Central memory CD8-positive, alpha-beta T cell (primary cell): Measurements from ENCODE around the gene STX16.
"Not testable (repeated sequence)": the region's sequence is repeated elsewhere in the genome, so short reads cannot be mapped to it uniquely, and the experiment has no call there.

ENCODE experiments used
- ATAC-seq: fragments of 150-1000 bp; cut with Tn5 transposase; replicated peaks from 2 replicates; pipeline ENCODE4 v1.10.0; 2022; ENCODE audit warnings: mild to moderate bottlenecking, moderate FRiP score, moderate number of reproducible peaks; ENCODE audit not compliant: poor library complexity, severe bottlenecking; ENCODE audit errors: extremely low read depth
- DNase-seq, 2 donors: peaks; one replicate each; pipeline ENCODE4 v3.0.0; 2021; ENCODE audit warnings: low spot score in 2 of 2
- H3K27ac Mint-ChIP-seq: one replicate; pipeline ENCODE4 v1.8.0; 2022; ENCODE audit warnings: low read depth, mild to moderate bottlenecking, moderate library complexity, mixed read lengths
- H3K27me3 Mint-ChIP-seq: one replicate; pipeline ENCODE4 v1.8.0; 2022; ENCODE audit warnings: mixed read lengths
- H3K36me3 Mint-ChIP-seq: one replicate; pipeline ENCODE4 v1.8.0; 2022; ENCODE audit warnings: mild to moderate bottlenecking, moderate library complexity, mixed read lengths; ENCODE audit not compliant: insufficient read depth
- H3K4me1 Mint-ChIP-seq: one replicate; pipeline ENCODE4 v1.8.0; 2022; ENCODE audit warnings: mixed read lengths
- H3K4me3 Mint-ChIP-seq: one replicate; pipeline ENCODE4 v1.8.0; 2022; ENCODE audit warnings: mild to moderate bottlenecking, moderate library complexity, mixed read lengths
- H3K9me3 Mint-ChIP-seq: one replicate; pipeline ENCODE4 v1.8.0; 2022; ENCODE audit warnings: mixed read lengths

Gene STX16

DNA sequence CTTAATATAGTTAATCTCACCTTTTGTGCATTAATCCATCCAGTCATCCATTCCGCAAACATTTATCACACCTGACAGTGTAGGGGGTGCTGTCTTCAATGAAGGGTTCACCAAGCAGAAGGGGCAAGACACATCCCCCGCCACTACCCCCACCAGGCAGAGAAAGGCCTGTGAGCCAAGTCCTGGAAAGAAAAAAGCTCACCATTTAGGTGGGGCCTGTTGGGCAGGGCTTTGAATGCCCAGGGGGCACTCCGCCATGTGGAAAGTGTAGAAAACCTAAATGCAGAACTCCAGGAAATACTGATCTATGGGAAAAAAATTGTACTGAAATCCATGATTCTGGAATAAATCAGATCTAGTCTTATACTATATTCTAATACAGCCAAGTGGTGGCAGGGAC lies 4.8 kb upstream of the STX16 start:
- Mint-ChIP-seq H3K27ac (no peak overlapping the region), H3K9me3 (no peaks in the 10 kb centered on the region), H3K36me3 (peaks cover 6% of the 10 kb centered on the region), H3K4me3 (no peak overlapping the region), H3K27me3 (peaks cover 15% of the 10 kb centered on the region), H3K4me1 (peaks cover 11% of the 10 kb centered on the region)
- no peak for ATAC-seq
- no peak for DNase-seq

DNA sequence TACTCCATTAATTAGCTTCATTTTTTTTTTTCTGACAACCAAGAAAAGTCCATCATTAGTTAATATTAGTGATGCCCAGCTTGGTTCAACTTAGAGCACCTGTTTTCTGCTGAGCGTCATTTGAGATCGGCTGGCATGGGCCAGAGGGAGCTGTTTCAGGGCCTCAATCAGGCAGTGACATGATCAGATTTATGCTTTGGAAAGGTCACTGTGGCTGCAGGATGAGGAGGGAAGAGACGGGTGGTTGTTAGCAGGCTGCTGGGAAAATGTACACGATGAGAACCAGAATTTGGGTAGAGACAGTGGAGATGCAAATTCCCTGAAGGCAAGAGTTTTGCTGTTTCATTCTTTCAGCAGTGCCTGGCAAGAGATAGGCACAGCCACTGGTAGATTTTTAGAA lies 4.4 kb upstream of the STX16 start:
- no peak overlapping the region for H3K4me3 Mint-ChIP-seq
- H3K9me3 Mint-ChIP-seq, result no peaks in the 10 kb centered on the region
- H3K27me3 Mint-ChIP-seq, result peaks cover 11% of the 10 kb centered on the region
- peaks cover 16% of the 10 kb centered on the region for H3K4me1 Mint-ChIP-seq
- H3K36me3 Mint-ChIP-seq, result peaks cover 10% of the 10 kb centered on the region
- H3K27ac Mint-ChIP-seq, result no peak overlapping the region
- no peak for ATAC-seq
- DNase-seq, result no peak

DNA sequence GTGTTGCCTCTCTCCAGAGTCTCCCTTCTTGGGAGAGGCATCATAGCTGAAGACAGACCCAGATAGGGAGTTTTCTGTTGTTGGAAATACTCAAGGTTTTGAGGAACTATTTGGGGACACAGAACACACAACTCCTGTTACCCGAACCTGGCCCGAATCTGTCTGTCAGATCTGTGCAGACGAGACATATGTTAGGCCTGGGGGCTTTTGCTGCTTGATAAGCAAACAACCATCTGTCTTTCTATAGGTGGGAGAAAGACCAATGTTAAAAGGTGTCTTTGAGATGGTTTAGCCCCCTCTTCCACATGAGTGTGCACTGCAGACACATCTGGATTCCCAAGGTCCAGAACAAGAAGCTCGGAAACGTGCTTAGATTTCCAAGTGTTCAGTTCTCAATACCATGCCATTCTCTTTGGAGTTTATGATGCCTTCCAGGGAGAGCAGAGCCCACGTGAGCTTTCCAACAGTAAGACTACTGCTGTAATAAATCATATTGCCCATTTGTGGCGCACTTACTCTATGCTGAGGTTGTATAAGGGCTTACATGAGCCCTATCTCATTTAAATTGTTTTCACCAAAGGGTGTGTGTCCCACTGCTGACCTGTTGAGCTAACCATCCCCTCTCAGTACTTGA lies 3.8 kb upstream of the STX16 start:
- DNase-seq (no peak), ATAC-seq (no peak)
- H3K27ac Mint-ChIP-seq, result no peak overlapping the region
- H3K4me1 Mint-ChIP-seq, result peaks cover 18% of the 10 kb centered on the region
- H3K27me3 Mint-ChIP-seq, result peaks cover 5% of the 10 kb centered on the region
- peaks cover 13% of the 10 kb centered on the region for H3K36me3 Mint-ChIP-seq
- no peak overlapping the region for H3K4me3 Mint-ChIP-seq
- H3K9me3 Mint-ChIP-seq, result no peaks in the 10 kb centered on the region

DNA sequence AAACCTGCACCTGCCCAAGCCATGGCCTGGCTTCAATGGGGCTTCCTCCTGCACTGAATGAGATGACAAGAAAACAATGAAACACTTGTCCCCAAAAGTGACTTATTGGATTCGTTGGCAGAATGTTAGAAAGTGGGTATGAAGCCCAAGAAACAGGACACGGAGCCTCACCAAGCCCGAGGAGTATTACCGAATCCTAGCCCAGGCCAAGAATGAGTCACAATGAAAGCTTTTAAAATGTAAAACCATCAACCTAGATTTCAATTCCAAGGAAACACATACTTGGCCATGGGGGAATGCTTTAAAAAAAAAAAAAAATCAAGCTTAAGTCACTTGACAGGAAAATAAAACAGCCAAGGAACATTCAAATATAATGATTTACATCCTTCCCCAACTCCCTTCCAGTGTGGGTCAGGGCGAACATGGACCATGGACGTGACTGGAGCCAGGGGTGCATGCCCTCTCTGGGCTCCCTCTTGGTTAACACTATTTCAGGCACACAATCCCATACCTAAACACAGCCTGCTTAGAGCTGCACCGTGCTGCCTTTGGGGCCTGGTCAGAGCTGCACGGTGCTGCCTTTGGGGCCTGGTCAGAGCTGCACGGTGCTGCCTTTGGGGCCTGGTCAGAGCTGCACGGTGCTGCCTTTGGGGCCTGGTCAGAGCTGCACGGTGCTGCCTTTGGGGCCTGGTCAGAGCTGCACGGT lies 3.1 kb upstream of the STX16 start:
- H3K27ac Mint-ChIP-seq, result no peak overlapping the region
- peaks cover 18% of the 10 kb centered on the region for H3K36me3 Mint-ChIP-seq
- H3K4me1 Mint-ChIP-seq, result peaks cover 24% of the 10 kb centered on the region
- ATAC-seq, result no peak
- no peaks in the 10 kb centered on the region for H3K27me3 Mint-ChIP-seq
- DNase-seq, result no peak
- no peaks in the 10 kb centered on the region for H3K9me3 Mint-ChIP-seq
- no peak overlapping the region for H3K4me3 Mint-ChIP-seq

DNA sequence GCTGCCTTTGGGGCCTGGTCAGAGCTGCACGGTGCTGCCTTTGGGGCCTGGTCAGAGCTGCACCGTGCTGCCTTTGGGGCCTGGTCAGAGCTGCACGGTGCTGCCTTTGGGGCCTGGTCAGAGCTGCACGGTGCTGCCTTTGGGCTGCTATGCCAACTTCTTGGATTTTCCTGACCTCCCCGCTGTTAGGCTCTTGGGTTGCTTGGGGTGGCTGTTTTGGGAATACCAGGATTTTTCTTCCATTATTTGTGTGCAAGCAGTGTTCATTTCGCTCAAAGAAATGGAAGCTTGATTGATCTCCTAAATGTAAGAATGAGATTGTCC lies 2.6 kb upstream of the STX16 start:
- peaks cover 20% of the 10 kb centered on the region for H3K36me3 Mint-ChIP-seq

DNA sequence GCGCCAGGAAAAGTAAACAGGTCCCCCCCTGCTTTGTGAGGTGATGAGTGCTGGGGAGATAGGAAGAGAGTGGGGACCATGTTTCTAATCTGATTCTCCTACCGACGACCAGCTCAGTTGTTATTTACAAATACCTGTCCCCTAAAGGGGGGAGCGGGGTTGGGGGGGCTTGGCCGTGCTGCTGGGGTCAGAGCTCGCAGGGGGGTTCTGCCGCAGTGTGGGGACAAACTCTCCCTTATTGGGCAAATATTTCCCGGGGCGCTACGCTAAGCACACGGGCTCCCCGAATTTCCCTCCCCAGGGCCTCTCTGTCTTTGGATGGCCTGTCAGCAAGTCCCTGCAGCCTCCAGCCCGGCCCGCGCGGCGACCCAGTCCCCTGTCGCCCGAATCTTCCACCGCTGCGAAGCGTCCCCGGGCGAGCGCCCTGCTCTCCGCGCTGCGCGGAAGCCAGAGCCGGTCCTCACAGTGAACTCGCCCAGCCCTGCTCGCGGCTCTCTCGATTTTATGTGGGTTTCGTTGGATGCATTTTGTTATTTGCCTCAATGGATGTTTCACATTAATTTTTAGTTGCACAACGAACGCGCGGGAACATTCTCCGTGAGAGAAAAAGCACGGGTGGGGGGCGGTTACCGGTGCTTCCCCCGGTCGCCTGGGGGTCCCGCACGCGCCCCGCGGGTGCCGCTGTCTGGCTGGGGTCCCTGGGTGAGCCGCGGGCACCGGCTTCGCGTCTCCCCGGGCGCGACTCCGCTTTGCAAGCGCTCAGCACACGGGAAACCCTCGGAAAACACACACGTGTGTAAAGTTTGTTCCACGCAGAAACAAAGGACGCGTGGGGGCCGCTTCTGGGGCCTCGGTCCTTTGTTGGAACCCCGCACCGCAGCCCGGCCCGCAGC lies 1.5 kb upstream of the STX16 start:
- Mint-ChIP-seq H3K9me3 (no peaks in the 10 kb centered on the region), H3K4me3 (peak overlapping the region; percentile 72), H3K4me1 (peaks cover 29% of the 10 kb centered on the region), H3K27me3 (no peaks in the 10 kb centered on the region), H3K27ac (peak overlapping the region; percentile 78), H3K36me3 (peaks cover 20% of the 10 kb centered on the region)
- no peak for ATAC-seq
- peak in 1 of 2 donors; percentile 18 for DNase-seq

More for the DNA sequence above, 2.6 kb upstream of the STX16 start:
- H3K27me3 Mint-ChIP-seq, ATAC-seq, H3K9me3 Mint-ChIP-seq, DNase-seq: not testable (repeated sequence)
- Mint-ChIP-seq H3K4me1 (peaks cover 29% of the 10 kb centered on the region), H3K27ac (peak overlapping the region; percentile 78), H3K4me3 (peak overlapping the region; percentile 72)

DNA sequence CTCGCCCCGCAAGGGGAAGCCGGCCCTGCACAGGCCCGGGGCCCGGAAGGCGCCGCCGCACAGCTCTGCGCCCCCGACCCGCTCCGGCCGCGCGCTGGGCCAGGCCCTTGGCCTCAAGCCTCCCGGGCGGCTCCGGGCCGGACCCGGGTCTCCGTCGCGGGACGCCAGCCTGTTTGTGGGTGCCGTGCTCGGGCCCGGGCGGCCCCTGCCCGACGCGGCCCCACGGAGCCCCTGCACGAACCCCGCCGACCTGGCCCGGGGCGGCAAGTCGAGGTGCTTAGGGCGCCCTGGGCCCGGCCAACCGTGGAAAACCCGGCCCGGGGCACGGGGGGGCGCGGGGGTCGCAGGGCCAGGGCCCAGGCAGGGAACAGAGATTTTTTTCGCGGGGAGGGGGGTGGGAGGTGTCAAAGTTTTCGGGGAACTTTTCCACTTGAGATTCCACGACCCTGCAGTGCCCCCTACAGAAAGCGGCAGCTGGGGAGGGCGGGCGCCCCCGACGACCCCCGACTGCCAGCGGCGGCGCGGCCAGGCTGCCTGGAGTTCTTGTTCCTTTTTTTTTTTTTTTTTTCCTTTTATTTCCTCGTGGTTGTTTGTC lies 805 bp upstream of the STX16 start:
- no peaks in the 10 kb centered on the region for H3K9me3 Mint-ChIP-seq
- no peaks in the 10 kb centered on the region for H3K27me3 Mint-ChIP-seq
- H3K4me3 Mint-ChIP-seq, result peak overlapping the region; percentile 97
- peak in 1 of 2 donors; percentile 15 for DNase-seq
- ATAC-seq, result peak; percentile 8
- peaks cover 29% of the 10 kb centered on the region for H3K4me1 Mint-ChIP-seq
- peak overlapping the region; percentile 99 for H3K27ac Mint-ChIP-seq
- peaks cover 21% of the 10 kb centered on the region for H3K36me3 Mint-ChIP-seq

DNA sequence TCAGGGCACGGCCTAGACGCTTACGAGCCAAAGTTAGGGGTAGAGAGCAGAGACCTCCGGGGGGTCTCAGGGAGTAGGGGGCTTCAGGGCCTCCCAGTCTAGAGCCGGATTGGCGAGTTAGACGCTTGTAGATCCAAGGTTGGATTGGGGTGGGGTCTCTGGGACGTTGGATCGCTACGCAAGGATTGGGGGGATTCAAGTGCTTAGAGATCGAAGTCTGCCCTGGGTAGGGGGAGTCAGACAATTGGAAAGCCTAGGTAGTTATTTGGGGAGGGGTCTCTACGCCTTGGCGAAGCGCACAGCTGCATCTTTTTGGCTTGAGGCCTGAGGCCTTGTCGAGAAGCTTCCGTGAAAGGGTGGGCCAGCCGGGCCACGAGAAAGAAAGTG lies 469 bp downstream of the STX16 start:
- Mint-ChIP-seq H3K9me3 (no peaks in the 10 kb centered on the region), H3K27ac (peak overlapping the region; percentile 99), H3K36me3 (peaks cover 23% of the 10 kb centered on the region), H3K4me3 (peak overlapping the region; percentile 97), H3K27me3 (no peaks in the 10 kb centered on the region), H3K4me1 (peaks cover 38% of the 10 kb centered on the region)
- ATAC-seq (no peak), DNase-seq (no peak)

DNA sequence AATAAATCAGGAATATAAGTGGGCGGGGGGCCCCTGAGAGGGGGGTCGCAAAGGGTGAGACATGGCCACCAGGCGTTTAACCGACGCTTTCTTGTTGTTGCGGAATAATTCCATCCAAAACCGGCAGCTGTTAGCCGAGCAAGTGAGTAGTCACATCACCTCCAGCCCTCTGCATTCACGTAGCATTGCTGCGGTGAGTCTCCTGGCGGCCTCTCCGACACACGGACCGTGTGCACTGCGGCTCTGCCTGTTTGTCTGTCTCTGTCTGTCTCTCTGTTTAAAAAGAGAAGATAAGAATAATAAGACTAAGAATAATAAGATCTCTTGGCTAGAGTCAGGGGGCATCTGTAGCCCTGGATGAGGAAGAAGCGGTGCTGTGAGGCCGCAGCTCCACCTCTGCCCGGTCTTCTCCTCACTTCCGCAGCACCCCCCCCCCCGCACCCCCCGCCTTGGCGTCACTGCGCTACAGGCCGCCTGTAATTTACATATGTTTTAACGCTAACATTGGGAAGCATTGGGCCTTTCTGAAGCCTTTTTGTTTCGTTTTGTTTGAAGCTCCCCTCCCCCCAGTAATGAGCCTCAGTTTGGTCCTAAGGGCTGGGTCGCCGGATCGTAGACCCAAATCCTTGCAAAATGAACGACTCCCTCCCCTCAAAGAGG lies 993 bp downstream of the STX16 start:
- DNase-seq, result peak; percentile 40 to 60
- H3K4me3 Mint-ChIP-seq, result peak overlapping the region; percentile 97
- H3K36me3 Mint-ChIP-seq, result peaks cover 23% of the 10 kb centered on the region
- H3K27me3 Mint-ChIP-seq, result no peaks in the 10 kb centered on the region
- no peaks in the 10 kb centered on the region for H3K9me3 Mint-ChIP-seq
- H3K4me1 Mint-ChIP-seq, result peaks cover 43% of the 10 kb centered on the region
- H3K27ac Mint-ChIP-seq, result peak overlapping the region; percentile 99
- peak; percentile 61 for ATAC-seq

DNA sequence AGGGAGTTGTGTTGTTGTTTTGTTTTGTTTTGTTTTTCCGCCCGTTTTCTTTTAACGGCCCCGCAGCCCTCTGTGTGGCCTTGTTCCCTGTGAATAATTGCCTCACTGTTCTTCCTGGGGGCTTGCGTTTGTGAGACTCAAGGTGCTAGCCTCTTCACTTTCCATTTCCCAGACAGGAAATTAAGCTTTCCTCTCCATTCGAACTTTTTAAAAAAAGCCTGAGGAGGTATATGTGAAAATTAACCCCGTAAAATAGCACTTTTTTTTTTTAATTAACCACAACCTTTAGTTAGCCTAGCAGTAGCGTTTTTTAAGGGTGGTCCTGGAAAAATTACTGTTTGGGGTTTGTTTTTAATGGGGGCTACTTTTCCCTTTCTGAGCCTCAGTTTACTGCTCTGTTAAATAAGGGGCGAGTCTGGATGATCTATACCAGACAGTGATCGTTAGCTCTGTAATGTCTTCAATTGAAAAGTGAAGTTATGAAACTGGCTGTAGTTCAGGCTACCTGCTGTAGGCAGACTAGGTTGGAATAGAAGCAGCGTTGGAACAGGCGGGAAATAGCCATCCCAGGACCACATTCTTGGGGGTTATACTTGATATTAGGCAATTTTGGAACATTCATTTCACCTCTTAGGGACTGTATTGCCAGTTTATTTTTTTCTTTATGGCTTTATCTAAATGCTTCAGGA lies 1.7 kb downstream of the STX16 start:
- H3K4me1 Mint-ChIP-seq, result peaks cover 50% of the 10 kb centered on the region
- DNase-seq, result no peak
- peak; percentile 15 for ATAC-seq
- peaks cover 23% of the 10 kb centered on the region for H3K36me3 Mint-ChIP-seq
- H3K4me3 Mint-ChIP-seq, result peak overlapping the region; percentile 97
- H3K27me3 Mint-ChIP-seq, result no peaks in the 10 kb centered on the region
- H3K9me3 Mint-ChIP-seq, result no peaks in the 10 kb centered on the region
- H3K27ac Mint-ChIP-seq, result peak overlapping the region; percentile 99

DNA sequence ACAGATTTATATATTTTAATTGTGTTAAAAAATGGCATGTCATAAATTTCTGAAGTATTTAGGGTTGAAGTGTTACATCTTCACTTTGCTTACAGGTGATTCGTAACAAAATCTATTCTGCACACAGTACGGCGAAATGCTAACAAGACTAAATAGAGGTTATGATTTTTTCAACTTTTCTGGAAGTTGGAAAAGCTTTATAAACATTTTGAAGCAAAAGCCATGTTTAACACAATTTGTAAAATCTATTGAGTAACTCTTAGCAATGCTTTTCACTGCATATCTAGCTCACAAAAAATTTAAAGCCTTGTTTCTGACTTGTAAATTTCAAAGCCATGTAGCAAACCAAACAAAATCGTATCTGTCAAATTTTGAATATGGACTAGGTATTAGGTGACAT lies 3.3 kb downstream of the STX16 start:
- peaks cover 58% of the 10 kb centered on the region for H3K4me1 Mint-ChIP-seq
- ATAC-seq (no peak), DNase-seq (no peak)
- H3K36me3 Mint-ChIP-seq, result peaks cover 23% of the 10 kb centered on the region
- no peaks in the 10 kb centered on the region for H3K27me3 Mint-ChIP-seq
- no peak overlapping the region for H3K27ac Mint-ChIP-seq
- H3K9me3 Mint-ChIP-seq, result no peaks in the 10 kb centered on the region
- H3K4me3 Mint-ChIP-seq, result no peak overlapping the region
